KOPT-K1 (cell line): Measurements from ENCODE around the gene VPS26A.
A peak's percentile ranks its signal among the peaks of the same experiment; 100 is the strongest.
"Not testable (repeated sequence)": the region's sequence is repeated elsewhere in the genome, so short reads cannot be mapped to it uniquely, and the experiment has no call there.

Source experiments
- H3K27ac ChIP-seq: fragments of 200-600 bp; sonication (generic); 2 replicates; pipeline ENCODE4 v1.5.1; 2016; ENCODE audit warnings: antibody characterized with exemption, mild to moderate bottlenecking, low read depth, low read length; ENCODE audit not compliant: poor library complexity, severe bottlenecking
- H3K36me3 ChIP-seq: fragments of 200-600 bp; sonication (generic); 2 replicates; pipeline ENCODE4 v1.5.1; 2017; ENCODE audit warnings: antibody characterized with exemption, mild to moderate bottlenecking, low read length, moderate library complexity; ENCODE audit not compliant: insufficient read depth
- H3K9me3 ChIP-seq: fragments of 200-600 bp; sonication (generic); 2 replicates; pipeline ENCODE4 v1.5.1; 2017; ENCODE audit warnings: antibody characterized with exemption, low read length, mild to moderate bottlenecking; ENCODE audit not compliant: insufficient read depth, poor library complexity, severe bottlenecking

The VPS26A gene

GRCh38 chr10:69139961-69140360 lies 16.0 kb downstream of the VPS26A start:
- H3K36me3 ChIP-seq, result peaks cover 33% of the 10 kb centered on the region
- no peaks in the 10 kb centered on the region for H3K9me3 ChIP-seq
- no peak overlapping the region for H3K27ac ChIP-seq

GRCh38 chr10:69141304-69141703 lies 17.3 kb downstream of the VPS26A start:
- peaks cover 20% of the 10 kb centered on the region for H3K36me3 ChIP-seq
- no peak overlapping the region for H3K27ac ChIP-seq
- no peaks in the 10 kb centered on the region for H3K9me3 ChIP-seq

- H3K9me3 ChIP-seq, H3K27ac ChIP-seq: not testable (repeated sequence)
- H3K36me3 ChIP-seq, result peaks cover 15% of the 10 kb centered on the region
Measured at GRCh38 chr10:69142074-69142473, 18.1 kb downstream of the VPS26A start.

- peaks cover 7% of the 10 kb centered on the region; the same call in 1 of the 2 replicates for H3K36me3 ChIP-seq
- no peaks in the 10 kb centered on the region for H3K9me3 ChIP-seq
- no peak overlapping the region for H3K27ac ChIP-seq
Measured at GRCh38 chr10:69142983-69143382, 19.0 kb downstream of the VPS26A start.

- Histone ChIP-seq H3K36me3 (peaks cover 4% of the 10 kb centered on the region; the same call in 1 of the 2 replicates), H3K9me3 (no peaks in the 10 kb centered on the region), H3K27ac (no peak overlapping the region)
Measured at GRCh38 chr10:69145329-69145728, 21.4 kb downstream of the VPS26A start.

- H3K9me3 ChIP-seq, result no peaks in the 10 kb centered on the region
- H3K36me3 ChIP-seq, result peaks cover 4% of the 10 kb centered on the region; the same call in 1 of the 2 replicates
- H3K27ac ChIP-seq, result no peak overlapping the region
Measured at GRCh38 chr10:69145864-69146263, 21.9 kb downstream of the VPS26A start.

GRCh38 chr10:69146759-69147158 lies 22.8 kb downstream of the VPS26A start:
- Histone ChIP-seq H3K27ac (no peak overlapping the region), H3K9me3 (no peaks in the 10 kb centered on the region), H3K36me3 (peaks cover under 1% of the 10 kb centered on the region; the same call in 1 of the 2 replicates)

- H3K9me3 ChIP-seq, result no peaks in the 10 kb centered on the region
- H3K27ac ChIP-seq, result no peak overlapping the region
- 0 out of 2 replicates have a peak, but pooled peaks cover under 1% of the 10 kb centered on the region for H3K36me3 ChIP-seq
Measured at GRCh38 chr10:69151984-69152383, 28.0 kb downstream of the VPS26A start.

- H3K36me3 ChIP-seq, result peaks cover 13% of the 10 kb centered on the region
- no peaks in the 10 kb centered on the region for H3K9me3 ChIP-seq
- no peak overlapping the region for H3K27ac ChIP-seq
Measured at GRCh38 chr10:69153227-69153626, 29.2 kb downstream of the VPS26A start.

- Histone ChIP-seq H3K9me3 (no peaks in the 10 kb centered on the region), H3K27ac (no peak overlapping the region), H3K36me3 (peaks cover 73% of the 10 kb centered on the region)
Measured at GRCh38 chr10:69160809-69161241, 36.8 kb downstream of the VPS26A start.

GRCh38 chr10:69168493-69168892 lies 44.5 kb downstream of the VPS26A start:
- Histone ChIP-seq H3K27ac (no peak overlapping the region), H3K9me3 (no peaks in the 10 kb centered on the region), H3K36me3 (peaks cover 85% of the 10 kb centered on the region)

GRCh38 chr10:69172241-69172982 lies 48.4 kb downstream of the VPS26A start:
- Histone ChIP-seq H3K36me3 (peaks cover 53% of the 10 kb centered on the region), H3K27ac (no peak overlapping the region), H3K9me3 (no peaks in the 10 kb centered on the region)

GRCh38 chr10:69175326-69175725 lies 51.3 kb downstream of the VPS26A start:
- H3K36me3 ChIP-seq, result peaks cover 31% of the 10 kb centered on the region
- not testable (repeated sequence) for H3K9me3 ChIP-seq, H3K27ac ChIP-seq

- Histone ChIP-seq H3K27ac (no peak overlapping the region), H3K9me3 (no peaks in the 10 kb centered on the region), H3K36me3 (peaks cover 16% of the 10 kb centered on the region)
Measured at GRCh38 chr10:69176823-69177222, 52.8 kb downstream of the VPS26A start.

GRCh38 chr10:69179089-69179742 lies 55.2 kb downstream of the VPS26A start:
- H3K36me3 ChIP-seq, result peaks cover 15% of the 10 kb centered on the region
- H3K27ac ChIP-seq, result peak overlapping the region; percentile 92
- H3K9me3 ChIP-seq, result no peaks in the 10 kb centered on the region
